Activated CD4-positive, alpha-beta T cell treated with anti-CD3 and anti-CD28 coated beads, Interleukin-2, Interleukin-4, amounts not matched to agents 100 ng/mL and 50 ng/mL, durations not matched to agents 16 hours and 8 hours (primary cell): ENCODE data around the gene RAP1GAP2.

Experiments
- DNase-seq: peaks from one replicate; pipeline ENCODE4 v3.0.0-alpha.2; 2020; ENCODE audit warnings: low spot score

The RAP1GAP2 gene

GRCh38 chr17:2911755-2912111, 115.5 kb downstream of the RAP1GAP2 start:
- no peak for DNase-seq

GRCh38 chr17:2912754-2913153, 116.5 kb downstream of the RAP1GAP2 start:
- no peak for DNase-seq

GRCh38 chr17:2916461-2916860, 120.2 kb downstream of the RAP1GAP2 start:
- DNase-seq = no peak

GRCh38 chr17:2921443-2921842, 125.2 kb downstream of the RAP1GAP2 start:
- no peak for DNase-seq

- DNase-seq = no peak
Observed at GRCh38 chr17:2924211-2924610, 128.0 kb downstream of the RAP1GAP2 start.

- DNase-seq = no peak
Observed at GRCh38 chr17:2925011-2925410, 128.8 kb downstream of the RAP1GAP2 start.

- no peak for DNase-seq
Observed at GRCh38 chr17:2926019-2926650, 129.9 kb downstream of the RAP1GAP2 start.

- no peak for DNase-seq
Observed at GRCh38 chr17:2928294-2928890, 132.2 kb downstream of the RAP1GAP2 start.

GRCh38 chr17:2929881-2930533, 133.8 kb downstream of the RAP1GAP2 start:
- peak; percentile 15 for DNase-seq

- no peak for DNase-seq
Observed at GRCh38 chr17:2931876-2932275, 135.6 kb downstream of the RAP1GAP2 start.

- DNase-seq = no peak
Observed at GRCh38 chr17:2932946-2933345, 136.7 kb downstream of the RAP1GAP2 start.

- DNase-seq = no peak
Observed at GRCh38 chr17:2933606-2934005, 137.4 kb downstream of the RAP1GAP2 start.

- DNase-seq = no peak
Observed at GRCh38 chr17:2935632-2936031, 139.4 kb downstream of the RAP1GAP2 start.

GRCh38 chr17:2936351-2936750, 140.1 kb downstream of the RAP1GAP2 start:
- no peak for DNase-seq

GRCh38 chr17:2936771-2937321, 140.6 kb downstream of the RAP1GAP2 start:
- no peak for DNase-seq

GRCh38 chr17:2937331-2938003, 141.2 kb downstream of the RAP1GAP2 start:
- no peak for DNase-seq

- no peak for DNase-seq
Observed at GRCh38 chr17:2939714-2940351, 143.6 kb downstream of the RAP1GAP2 start.

- no peak for DNase-seq
Observed at GRCh38 chr17:2940352-2940751, 144.1 kb downstream of the RAP1GAP2 start.

- DNase-seq = no peak
Observed at GRCh38 chr17:2943981-2944380, 147.7 kb downstream of the RAP1GAP2 start.

- DNase-seq = no peak
Observed at GRCh38 chr17:2945299-2945698, 149.1 kb downstream of the RAP1GAP2 start.

- no peak for DNase-seq
Observed at GRCh38 chr17:2946144-2946543, 149.9 kb downstream of the RAP1GAP2 start.

GRCh38 chr17:2947588-2947950, 151.3 kb downstream of the RAP1GAP2 start:
- no peak for DNase-seq
